DOHH2 (cell line): Measurements from ENCODE around the gene SEPHS1.

Experiments
- H3F3A ChIP-seq: fragments of 200-600 bp; sonication (generic), shearing (Covaris generic); 2 replicates; pipeline ENCODE4 v1.6.0; 2016; ENCODE audit warnings: antibody characterized with exemption, mild to moderate bottlenecking; ENCODE audit not compliant: control insufficient read depth, insufficient read depth
- H3K27ac ChIP-seq: fragments of 200-600 bp; sonication (generic); 2 replicates; pipeline ENCODE4 v1.5.1; 2014; ENCODE audit warnings: low read depth, mild to moderate bottlenecking, low read length, moderate library complexity
- H3K27me3 ChIP-seq: fragments of 200-600 bp; sonication (generic); 2 replicates; pipeline ENCODE4 v1.6.1; 2014; ENCODE audit warnings: mild to moderate bottlenecking, low read length, mixed read lengths; ENCODE audit not compliant: control insufficient read depth
- H3K36me3 ChIP-seq: fragments of 200-600 bp; sonication (generic); 2 replicates; pipeline ENCODE4 v1.6.1; 2014; ENCODE audit warnings: mild to moderate bottlenecking, low read length, moderate library complexity, mixed read lengths; ENCODE audit not compliant: control insufficient read depth
- H3K4me1 ChIP-seq: fragments of 200-600 bp; sonication (generic); 2 replicates; pipeline ENCODE4 v1.6.1; 2014; ENCODE audit warnings: mild to moderate bottlenecking, low read length, mixed read lengths; ENCODE audit not compliant: control insufficient read depth
- H3K4me2 ChIP-seq: fragments of 200-600 bp; sonication (generic); 2 replicates; pipeline ENCODE4 v1.6.0; 2014; ENCODE audit warnings: mild to moderate bottlenecking, low read length, moderate library complexity
- H3K4me3 ChIP-seq: fragments of 200-600 bp; sonication (generic); 2 replicates; pipeline ENCODE4 v1.5.1; 2014; ENCODE audit warnings: mild to moderate bottlenecking, low read length, mixed read lengths
- H3K79me2 ChIP-seq: fragments of 200-600 bp; sonication (generic); 2 replicates; pipeline ENCODE4 v1.6.1; 2014; ENCODE audit warnings: mild to moderate bottlenecking, low read length, mixed read lengths; ENCODE audit not compliant: control insufficient read depth
- H3K9me2 ChIP-seq: fragments of 200-600 bp; sonication (generic); replicated peaks from 2 replicates; pipeline ENCODE4 v1.6.1; 2014; ENCODE audit warnings: mild to moderate bottlenecking, low read length, mixed read lengths; ENCODE audit not compliant: control insufficient read depth
- H3K9me3 ChIP-seq: fragments of 200-600 bp; sonication (generic); 2 replicates; pipeline ENCODE4 v1.6.1; 2014; ENCODE audit warnings: antibody characterized with exemption, low read length, mixed read lengths; ENCODE audit not compliant: control insufficient read depth, insufficient read depth
- H4K20me1 ChIP-seq: fragments of 200-600 bp; sonication (generic); 2 replicates; pipeline ENCODE4 v1.6.0; 2014; ENCODE audit warnings: low read depth, mild to moderate bottlenecking, antibody characterized with exemption, low read length, moderate library complexity; ENCODE audit not compliant: control insufficient read depth, insufficient read depth
- EZH2phosphoT487 ChIP-seq: fragments of 200-600 bp; sonication (generic); IDR thresholded peaks from 2 replicates; pipeline ENCODE4 v1.6.1; 2017; ENCODE audit warnings: borderline replicate concordance, mild to moderate bottlenecking, antibody characterized with exemption, low read length, moderate library complexity, mixed read lengths
- TF ChIP-seq, protein P1 (sequence below): fragments of 200-600 bp; sonication (generic); IDR thresholded peaks from one replicate; pipeline ENCODE4 v1.5.1; 2014; ENCODE audit warnings: antibody characterized with exemption, mild to moderate bottlenecking, low read depth, low read length; ENCODE audit not compliant: poor library complexity, severe bottlenecking

The SEPHS1 gene

DNA sequence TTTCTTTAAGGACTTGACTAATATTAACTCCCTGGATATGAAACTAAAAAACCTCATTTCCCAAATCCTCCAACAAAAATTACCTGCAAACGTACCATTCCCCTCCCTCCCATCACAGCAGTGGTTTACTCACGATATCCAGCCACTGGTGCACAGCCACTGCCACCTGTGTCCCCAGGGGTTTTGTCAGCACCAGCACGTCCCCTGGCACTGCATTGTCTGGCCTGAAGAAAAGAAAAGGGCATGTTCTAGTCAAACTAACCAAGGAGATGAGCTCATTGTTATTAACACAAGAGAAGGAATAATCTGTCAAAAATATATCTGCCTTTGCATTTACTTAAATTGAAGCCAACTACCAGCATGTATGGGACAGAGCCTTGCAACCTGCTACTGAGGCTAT, 18.5 kb downstream of the SEPHS1 start:
- Histone ChIP-seq H3F3A (peaks cover 3% of the 10 kb centered on the region; the same call in 1 of the 2 replicates), H3K27ac (no peak overlapping the region), H3K27me3 (no peaks in the 10 kb centered on the region), H3K36me3 (peaks cover 88% of the 10 kb centered on the region), H3K4me2 (no peak overlapping the region), H3K79me2 (no peaks in the 10 kb centered on the region), H4K20me1 (no peaks in the 10 kb centered on the region), H3K4me1 (no peaks in the 10 kb centered on the region), H3K4me3 (no peak overlapping the region), H3K9me3 (no peaks in the 10 kb centered on the region), H3K9me2 (no peaks in the 10 kb centered on the region)
- TF ChIP-seq, protein P1, sequence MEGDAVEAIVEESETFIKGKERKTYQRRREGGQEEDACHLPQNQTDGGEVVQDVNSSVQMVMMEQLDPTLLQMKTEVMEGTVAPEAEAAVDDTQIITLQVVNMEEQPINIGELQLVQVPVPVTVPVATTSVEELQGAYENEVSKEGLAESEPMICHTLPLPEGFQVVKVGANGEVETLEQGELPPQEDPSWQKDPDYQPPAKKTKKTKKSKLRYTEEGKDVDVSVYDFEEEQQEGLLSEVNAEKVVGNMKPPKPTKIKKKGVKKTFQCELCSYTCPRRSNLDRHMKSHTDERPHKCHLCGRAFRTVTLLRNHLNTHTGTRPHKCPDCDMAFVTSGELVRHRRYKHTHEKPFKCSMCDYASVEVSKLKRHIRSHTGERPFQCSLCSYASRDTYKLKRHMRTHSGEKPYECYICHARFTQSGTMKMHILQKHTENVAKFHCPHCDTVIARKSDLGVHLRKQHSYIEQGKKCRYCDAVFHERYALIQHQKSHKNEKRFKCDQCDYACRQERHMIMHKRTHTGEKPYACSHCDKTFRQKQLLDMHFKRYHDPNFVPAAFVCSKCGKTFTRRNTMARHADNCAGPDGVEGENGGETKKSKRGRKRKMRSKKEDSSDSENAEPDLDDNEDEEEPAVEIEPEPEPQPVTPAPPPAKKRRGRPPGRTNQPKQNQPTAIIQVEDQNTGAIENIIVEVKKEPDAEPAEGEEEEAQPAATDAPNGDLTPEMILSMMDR = no peak
- TF ChIP-seq EZH2phosphoT487 = no peak

DNA sequence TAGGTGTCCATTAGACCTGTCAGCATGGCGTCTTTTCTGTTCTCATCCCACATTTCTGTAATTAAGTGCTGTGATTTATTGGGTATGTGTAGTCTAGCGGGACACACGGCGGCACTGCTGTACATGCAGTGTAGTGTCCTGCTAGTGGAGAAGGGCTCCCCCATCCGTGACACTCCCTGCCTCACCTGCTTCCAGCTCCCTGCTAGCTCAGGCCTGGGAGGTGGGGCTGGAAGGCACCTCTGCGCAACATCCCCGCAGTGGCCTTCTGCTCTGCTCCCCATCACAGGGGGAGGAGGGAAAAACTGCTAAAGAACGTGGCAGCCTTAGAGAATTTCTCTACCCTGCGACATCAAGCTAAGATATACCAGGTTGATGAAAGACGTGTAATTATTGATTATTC, 19.5 kb downstream of the SEPHS1 start:
- Histone ChIP-seq H3K9me2 (no peaks in the 10 kb centered on the region), H4K20me1 (no peaks in the 10 kb centered on the region), H3K79me2 (no peaks in the 10 kb centered on the region), H3K9me3 (no peaks in the 10 kb centered on the region), H3K36me3 (peaks cover 88% of the 10 kb centered on the region), H3K27ac (no peak overlapping the region), H3F3A (peaks cover 3% of the 10 kb centered on the region; the same call in 1 of the 2 replicates), H3K4me1 (no peaks in the 10 kb centered on the region), H3K4me3 (no peak overlapping the region), H3K27me3 (no peaks in the 10 kb centered on the region), H3K4me2 (no peak overlapping the region)
- TF ChIP-seq, protein P1 = no peak
- TF ChIP-seq EZH2phosphoT487 = no peak

DNA sequence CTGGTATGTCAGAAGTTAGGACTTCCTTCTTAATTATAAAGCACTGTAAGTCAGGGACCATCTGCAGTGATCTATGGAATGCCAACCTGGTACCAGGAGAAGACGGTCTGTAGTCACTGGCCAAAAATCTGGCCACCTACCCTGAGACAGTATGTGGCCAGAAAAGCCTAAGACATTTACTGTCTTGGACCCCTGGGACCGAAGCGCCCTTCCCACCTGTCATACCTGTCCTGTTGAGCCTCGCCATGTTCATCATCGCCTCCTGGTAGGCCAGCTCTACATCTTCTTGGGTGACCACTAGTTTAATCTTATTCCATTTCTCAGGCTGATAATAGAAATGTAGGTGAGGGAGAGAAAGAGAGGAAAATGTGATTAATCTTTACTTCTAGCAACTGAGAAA, 20.0 kb downstream of the SEPHS1 start:
- H3K9me3 ChIP-seq = no peaks in the 10 kb centered on the region
- TF ChIP-seq, protein P1 = no peak
- no peak for TF ChIP-seq EZH2phosphoT487
- no peaks in the 10 kb centered on the region for H4K20me1 ChIP-seq
- peaks cover 84% of the 10 kb centered on the region for H3K36me3 ChIP-seq
- peaks cover 3% of the 10 kb centered on the region; the same call in 1 of the 2 replicates for H3F3A ChIP-seq
- H3K27me3 ChIP-seq = no peaks in the 10 kb centered on the region
- H3K27ac ChIP-seq = no peak overlapping the region
- no peaks in the 10 kb centered on the region for H3K4me1 ChIP-seq
- no peak overlapping the region for H3K4me3 ChIP-seq
- H3K4me2 ChIP-seq = no peak overlapping the region
- H3K9me2 ChIP-seq = no peaks in the 10 kb centered on the region
- no peaks in the 10 kb centered on the region for H3K79me2 ChIP-seq

DNA sequence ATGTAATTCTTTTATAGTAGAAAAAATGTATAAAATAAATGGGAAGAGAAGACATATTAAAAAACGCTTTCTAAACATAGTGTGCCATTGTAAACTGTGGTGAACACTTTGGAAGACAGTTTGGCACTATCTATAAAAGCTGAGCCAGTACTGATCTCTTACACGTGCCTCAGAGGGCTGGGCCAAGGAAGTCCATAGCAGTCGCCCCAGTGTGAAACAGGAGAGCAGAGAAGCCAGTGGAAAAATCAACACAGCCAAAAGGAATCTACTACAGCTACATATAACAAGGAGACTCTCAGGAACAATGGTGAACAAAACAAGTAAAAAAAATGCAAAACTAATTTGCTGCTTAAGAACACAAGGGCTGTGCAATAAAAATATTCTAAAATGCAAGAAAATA, 20.6 kb downstream of the SEPHS1 start:
- TF ChIP-seq, protein P1 = no peak
- no peak for TF ChIP-seq EZH2phosphoT487
- H4K20me1 ChIP-seq = no peaks in the 10 kb centered on the region
- no peaks in the 10 kb centered on the region for H3K9me2 ChIP-seq
- H3K36me3 ChIP-seq = peaks cover 86% of the 10 kb centered on the region
- no peak overlapping the region for H3K4me2 ChIP-seq
- H3K4me3 ChIP-seq = no peak overlapping the region
- peaks cover 3% of the 10 kb centered on the region; the same call in 1 of the 2 replicates for H3F3A ChIP-seq
- no peak overlapping the region for H3K27ac ChIP-seq
- H3K27me3 ChIP-seq = no peaks in the 10 kb centered on the region
- no peaks in the 10 kb centered on the region for H3K9me3 ChIP-seq
- H3K4me1 ChIP-seq = no peaks in the 10 kb centered on the region
- H3K79me2 ChIP-seq = no peaks in the 10 kb centered on the region
